HG02571 (cell line): ENCODE measurements around the gene GPSM1.

Experiments used
- ATAC-seq: cut with Tn5 transposase; IDR thresholded peaks from one replicate; pipeline ENCODE4 v1.9.1; 2021; ENCODE audit warnings: mild to moderate bottlenecking, moderate library complexity; ENCODE audit not compliant: unreplicated experiment

The GPSM1 gene

DNA sequence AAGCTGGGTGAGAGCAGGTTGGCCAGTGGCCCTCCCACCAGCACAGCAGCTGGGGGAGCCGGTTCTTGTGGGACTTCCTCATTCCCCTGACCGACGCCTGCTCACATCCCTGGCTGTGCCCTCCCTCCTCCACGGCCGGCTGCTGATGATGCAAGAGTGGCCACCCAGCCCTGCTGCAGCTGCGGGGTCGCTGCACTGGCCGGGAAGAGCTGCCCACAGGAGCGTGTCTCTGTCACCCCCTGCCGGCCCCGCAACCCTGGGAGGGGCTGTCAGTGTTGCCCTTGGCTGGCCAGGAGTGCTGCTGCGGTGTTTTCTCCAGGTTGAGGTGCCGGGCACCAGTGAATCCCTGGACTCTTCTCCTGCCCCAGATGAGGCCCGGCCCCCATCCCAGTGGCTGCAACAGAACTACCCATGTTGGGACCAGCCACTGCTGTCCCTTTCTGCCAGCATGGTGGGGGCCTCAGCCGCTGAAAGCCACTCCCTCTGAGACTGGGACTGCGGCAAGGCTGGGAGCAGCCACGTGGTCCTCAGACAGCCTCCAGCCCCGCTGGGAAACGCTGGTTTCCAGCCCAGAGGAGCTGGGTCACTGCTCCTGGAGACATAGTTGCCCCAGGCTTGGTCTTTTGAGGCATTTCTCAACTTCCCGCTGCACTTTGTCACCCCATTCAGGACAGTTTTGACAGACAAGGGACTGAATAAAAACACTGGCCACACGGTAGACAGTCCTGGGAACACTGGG lies 45.4 kb downstream of the GPSM1 start:
- no peak for ATAC-seq

- no peak for ATAC-seq
Observed at GRCh38 chr9:136373300-136374182, 46.2 kb downstream of the GPSM1 start, which contains the start of gene CARD9. Gene CARD9, minus strand, starts transcription at chr9:136373669. Its CDS starts 1,591 bp downstream, at chr9:136372078.

DNA sequence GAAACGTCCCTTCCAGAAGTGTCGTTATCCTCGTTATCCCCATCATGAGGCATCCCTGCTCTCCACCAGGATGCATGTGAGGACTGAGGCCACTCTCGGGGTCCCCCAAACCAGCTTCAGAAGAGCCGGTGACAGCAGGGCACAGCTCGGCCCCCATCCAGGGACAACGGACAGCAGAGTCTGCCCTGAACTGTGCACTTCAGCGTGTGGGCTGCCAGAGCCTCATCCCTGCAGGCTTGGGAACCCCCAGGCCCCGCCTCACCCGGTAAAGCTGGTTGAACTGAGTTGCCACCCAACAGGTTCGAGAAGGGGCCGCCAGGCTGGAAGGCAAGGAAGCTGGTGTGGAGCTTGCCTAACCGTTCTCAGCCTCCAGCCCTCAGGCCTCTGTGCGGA lies 46.8 kb downstream of the GPSM1 start:
- no peak for ATAC-seq

DNA sequence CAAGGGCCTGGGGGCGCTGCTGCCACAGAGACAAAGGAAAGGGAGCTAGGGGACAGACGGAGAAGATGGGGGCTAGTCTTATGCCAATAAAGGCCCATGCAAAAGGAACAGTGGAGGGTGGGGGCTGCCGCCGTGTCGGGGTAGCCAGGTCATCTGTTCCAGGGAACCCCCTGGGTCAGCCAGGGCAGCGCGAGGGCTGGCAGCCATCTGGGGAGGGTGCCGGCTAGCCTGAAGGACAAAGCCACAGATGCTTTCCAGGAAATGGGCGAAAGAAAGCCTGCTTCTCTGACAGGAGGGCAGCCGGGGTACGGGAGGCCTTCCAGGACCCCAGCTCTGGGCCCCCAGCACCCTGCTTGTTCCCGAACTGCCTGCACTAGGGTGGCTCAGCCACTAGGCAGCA lies 47.8 kb downstream of the GPSM1 start:
- no peak for ATAC-seq

- ATAC-seq: no peak
Observed at GRCh38 chr9:136376457-136376856, 49.1 kb downstream of the GPSM1 start.

GRCh38 chr9:136377341-136378169 lies 50.2 kb downstream of the GPSM1 start:
- ATAC-seq: no peak

GRCh38 chr9:136378170-136379002 lies 51.0 kb downstream of the GPSM1 start:
- no peak for ATAC-seq

GRCh38 chr9:136379003-136379287 lies 51.6 kb downstream of the GPSM1 start:
- no peak for ATAC-seq

DNA sequence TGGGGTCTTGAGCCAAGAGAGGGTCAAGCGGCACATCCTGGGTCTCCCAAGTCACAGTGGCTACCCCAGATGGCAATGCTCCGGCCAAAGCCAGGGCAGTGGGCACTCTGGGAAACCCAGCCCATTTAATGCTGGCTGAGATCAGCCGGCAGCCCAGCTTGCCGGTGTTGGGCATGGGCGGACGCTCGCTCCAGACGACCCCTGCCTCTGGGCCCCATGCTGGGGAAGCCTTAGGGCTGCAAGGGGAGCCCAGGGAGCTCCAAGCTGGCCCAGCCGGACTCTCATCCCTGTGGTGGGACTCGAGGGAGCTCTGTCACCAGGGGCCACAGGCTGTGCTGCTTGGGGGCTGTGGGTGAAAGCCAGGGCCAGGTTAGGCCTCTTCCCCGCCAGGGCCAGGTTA lies 52.1 kb downstream of the GPSM1 start:
- ATAC-seq: no peak

GRCh38 chr9:136379891-136380290 lies 52.6 kb downstream of the GPSM1 start:
- ATAC-seq: no peak

DNA sequence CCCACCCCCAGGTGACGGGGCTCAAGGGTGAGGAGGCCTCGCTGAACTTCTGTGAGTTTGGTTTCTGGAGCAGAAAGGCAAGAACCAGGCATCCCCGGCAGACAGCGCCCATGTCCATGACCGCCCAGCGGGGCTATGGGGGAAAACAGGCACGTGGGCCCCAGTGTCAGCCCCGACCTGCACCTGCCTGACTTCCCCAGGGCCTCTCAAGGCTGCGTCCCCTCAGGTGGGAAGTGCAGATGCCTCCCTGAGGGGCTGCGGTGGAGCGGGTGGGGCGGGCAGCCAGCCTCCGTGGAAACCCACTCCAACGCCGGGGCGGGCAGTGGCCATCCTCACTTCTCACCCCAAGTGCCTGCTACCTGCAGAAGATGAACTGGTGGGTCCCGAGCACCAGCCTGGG lies 53.0 kb downstream of the GPSM1 start:
- no peak for ATAC-seq

DNA sequence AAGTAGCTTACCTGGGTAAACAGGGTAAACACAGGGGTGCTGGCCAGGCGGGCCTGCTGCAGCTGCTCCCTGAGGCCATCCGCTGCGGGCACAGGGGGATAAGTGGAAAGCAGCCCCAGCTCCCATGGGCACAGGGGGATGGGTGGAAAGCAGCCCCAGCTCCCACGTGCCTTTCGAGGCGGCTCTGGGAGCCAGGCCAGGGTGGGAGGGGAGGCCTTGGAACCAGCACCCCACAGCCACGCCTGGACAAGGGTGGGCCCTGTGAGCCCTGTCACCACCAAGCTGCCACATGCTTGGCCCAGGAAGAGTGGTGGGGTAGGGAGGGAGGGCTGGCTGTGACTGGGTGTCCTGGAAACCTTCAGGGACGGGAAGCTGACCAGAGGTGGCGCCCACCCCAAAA lies 54.0 kb downstream of the GPSM1 start:
- no peak for ATAC-seq

GRCh38 chr9:136381966-136382513 lies 54.7 kb downstream of the GPSM1 start:
- no peak for ATAC-seq

- ATAC-seq: no peak
Observed at GRCh38 chr9:136383436-136383835, 56.1 kb downstream of the GPSM1 start.

GRCh38 chr9:136385015-136385414 lies 57.7 kb downstream of the GPSM1 start:
- no peak for ATAC-seq

DNA sequence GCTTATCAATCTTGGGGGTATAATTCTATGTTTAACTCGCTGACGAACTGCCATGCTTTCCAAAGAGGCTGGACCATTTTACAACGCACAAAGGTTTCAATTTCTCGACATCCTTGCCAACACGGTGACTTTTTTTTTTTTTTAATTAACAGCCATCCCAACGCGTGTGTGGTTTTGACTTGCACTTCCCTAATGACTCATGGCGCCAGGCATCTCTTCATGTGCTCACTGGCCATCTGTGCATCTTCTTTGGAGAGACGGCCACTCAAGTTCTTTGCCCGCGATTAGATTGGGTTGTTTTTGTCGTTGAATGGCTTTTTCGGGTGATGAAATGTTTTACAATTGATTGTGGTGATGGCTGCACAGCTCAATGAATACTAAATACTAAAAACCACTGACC lies 58.7 kb downstream of the GPSM1 start:
- ATAC-seq: no peak

DNA sequence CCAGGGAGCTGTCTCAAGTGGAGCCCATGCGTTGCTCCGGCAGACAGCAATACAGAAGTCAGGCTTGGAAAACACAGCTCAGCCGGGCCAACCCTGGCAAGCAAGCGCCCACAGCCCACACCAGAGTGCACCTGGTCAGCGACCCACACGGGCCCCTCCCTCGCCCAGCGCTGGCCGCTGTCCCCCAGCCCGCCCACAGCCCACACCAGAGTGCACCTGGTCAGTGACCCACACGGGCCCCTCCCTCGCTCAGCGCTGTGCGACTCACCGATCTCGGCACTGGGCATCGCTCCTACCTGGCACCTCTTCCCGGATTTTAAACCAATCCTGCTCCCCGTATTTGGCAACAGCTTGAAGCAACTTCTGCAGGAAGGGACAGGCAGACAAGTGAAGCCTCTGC lies 59.9 kb downstream of the GPSM1 start:
- ATAC-seq: no peak

- ATAC-seq: no peak
Observed at GRCh38 chr9:136389396-136389795, 62.1 kb downstream of the GPSM1 start.

DNA sequence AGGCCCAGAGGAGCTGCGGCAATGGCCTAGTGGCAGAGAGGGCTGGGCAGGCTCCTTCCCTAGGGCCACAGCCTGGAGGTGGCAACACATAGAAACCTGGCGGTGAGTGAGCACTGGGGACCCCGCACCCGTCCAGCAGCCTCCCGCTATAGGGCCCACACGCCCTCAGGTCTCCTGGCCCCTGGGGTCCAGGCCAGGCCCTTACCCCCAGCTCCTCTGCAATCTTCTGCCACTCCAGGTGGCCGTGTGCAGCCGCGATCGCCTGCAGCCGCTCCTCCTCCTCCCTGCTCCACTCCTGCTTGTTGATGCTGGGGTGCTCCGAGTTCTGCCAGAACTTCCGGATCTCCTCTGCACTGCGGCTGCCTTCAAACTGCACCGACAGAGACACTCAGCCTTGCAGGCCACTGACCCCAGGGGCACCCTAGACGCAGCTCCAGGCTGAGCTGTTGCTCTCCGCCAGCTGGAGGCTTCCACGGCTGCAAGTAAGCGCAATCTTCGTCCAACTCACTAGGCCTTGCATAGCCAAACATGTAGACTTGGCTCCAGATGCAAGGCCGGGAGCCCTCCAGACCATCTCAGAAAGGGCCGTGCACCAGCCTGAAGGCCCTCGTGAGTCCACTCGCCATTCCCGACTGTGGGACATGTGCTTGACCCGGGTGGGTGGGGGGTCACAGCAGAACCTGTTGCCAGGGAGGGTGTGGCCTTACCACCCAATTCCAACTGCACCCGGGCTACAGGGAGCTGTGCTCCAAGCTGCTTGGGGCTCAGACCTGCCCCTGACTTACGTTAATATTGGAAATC lies 64.6 kb downstream of the GPSM1 start:
- ATAC-seq: no peak
